Measurements from ENCODE around the gene DHODH.

DNA sequence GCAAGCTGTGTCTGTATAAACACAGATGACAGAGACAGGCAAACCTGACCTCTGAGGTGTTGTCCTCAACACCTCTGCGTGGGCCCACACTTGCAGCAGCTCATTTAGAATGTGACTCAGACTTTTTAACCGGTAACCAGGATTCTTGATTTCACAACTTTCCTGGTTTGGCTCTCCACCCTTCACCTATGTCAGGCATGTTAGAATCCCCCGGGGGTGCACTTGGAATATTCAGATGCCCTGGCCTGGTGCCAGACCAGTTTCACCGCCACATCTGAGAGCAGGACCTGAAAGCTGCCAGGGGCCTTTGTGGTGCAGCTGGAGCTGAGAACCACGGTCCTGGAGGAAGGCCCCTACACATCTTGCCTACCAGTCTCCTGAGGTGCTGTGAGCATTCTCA, 4.8 kb downstream of the DHODH start:
- TF ChIP-seq RFX5 (IDR thresholded peaks at IDR 0.05; ENCODE audit: low read depth, low read length) (no peak), MAZ (IDR thresholded peaks at IDR 0.05; ENCODE audit: borderline replicate concordance, low read depth, low read length) (no peak), POLR2A (IDR thresholded peaks at IDR 0.05; ENCODE audit: low read depth, low read length) (no peak), RAD21 (IDR thresholded peaks at IDR 0.05; ENCODE audit: low read length) (no peak), SMC3 (IDR thresholded peaks at IDR 0.05; ENCODE audit: low read depth, low read length) (no peak), BHLHE40 (IDR thresholded peaks at IDR 0.05; ENCODE audit: low read depth, low read length) (no peak), MAFK (IDR thresholded peaks at IDR 0.05; ENCODE audit: low read depth, low read length) (no peak), MXI1 (IDR thresholded peaks at IDR 0.05; ENCODE audit: borderline replicate concordance, low read depth, low read length) (no peak), CEBPB (IDR thresholded peaks at IDR 0.05; ENCODE audit: low read depth, low read length) (peak; percentile 26; the same call in 1 of the 2 replicates)
- TF ChIP-seq, protein P1, sequence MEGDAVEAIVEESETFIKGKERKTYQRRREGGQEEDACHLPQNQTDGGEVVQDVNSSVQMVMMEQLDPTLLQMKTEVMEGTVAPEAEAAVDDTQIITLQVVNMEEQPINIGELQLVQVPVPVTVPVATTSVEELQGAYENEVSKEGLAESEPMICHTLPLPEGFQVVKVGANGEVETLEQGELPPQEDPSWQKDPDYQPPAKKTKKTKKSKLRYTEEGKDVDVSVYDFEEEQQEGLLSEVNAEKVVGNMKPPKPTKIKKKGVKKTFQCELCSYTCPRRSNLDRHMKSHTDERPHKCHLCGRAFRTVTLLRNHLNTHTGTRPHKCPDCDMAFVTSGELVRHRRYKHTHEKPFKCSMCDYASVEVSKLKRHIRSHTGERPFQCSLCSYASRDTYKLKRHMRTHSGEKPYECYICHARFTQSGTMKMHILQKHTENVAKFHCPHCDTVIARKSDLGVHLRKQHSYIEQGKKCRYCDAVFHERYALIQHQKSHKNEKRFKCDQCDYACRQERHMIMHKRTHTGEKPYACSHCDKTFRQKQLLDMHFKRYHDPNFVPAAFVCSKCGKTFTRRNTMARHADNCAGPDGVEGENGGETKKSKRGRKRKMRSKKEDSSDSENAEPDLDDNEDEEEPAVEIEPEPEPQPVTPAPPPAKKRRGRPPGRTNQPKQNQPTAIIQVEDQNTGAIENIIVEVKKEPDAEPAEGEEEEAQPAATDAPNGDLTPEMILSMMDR (conservative IDR thresholded peaks at IDR 0.05; ENCODE audit: low read depth, low read length), result no peak
- TF ChIP-seq, protein P2, sequence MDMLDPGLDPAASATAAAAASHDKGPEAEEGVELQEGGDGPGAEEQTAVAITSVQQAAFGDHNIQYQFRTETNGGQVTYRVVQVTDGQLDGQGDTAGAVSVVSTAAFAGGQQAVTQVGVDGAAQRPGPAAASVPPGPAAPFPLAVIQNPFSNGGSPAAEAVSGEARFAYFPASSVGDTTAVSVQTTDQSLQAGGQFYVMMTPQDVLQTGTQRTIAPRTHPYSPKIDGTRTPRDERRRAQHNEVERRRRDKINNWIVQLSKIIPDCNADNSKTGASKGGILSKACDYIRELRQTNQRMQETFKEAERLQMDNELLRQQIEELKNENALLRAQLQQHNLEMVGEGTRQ (IDR thresholded peaks at IDR 0.05; ENCODE audit: low read depth, low read length), result no peak
- TF ChIP-seq, protein P3, sequence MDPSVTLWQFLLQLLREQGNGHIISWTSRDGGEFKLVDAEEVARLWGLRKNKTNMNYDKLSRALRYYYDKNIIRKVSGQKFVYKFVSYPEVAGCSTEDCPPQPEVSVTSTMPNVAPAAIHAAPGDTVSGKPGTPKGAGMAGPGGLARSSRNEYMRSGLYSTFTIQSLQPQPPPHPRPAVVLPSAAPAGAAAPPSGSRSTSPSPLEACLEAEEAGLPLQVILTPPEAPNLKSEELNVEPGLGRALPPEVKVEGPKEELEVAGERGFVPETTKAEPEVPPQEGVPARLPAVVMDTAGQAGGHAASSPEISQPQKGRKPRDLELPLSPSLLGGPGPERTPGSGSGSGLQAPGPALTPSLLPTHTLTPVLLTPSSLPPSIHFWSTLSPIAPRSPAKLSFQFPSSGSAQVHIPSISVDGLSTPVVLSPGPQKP (IDR thresholded peaks at IDR 0.05; ENCODE audit: borderline replicate concordance, low read depth, low read length), result no peak
